WTC11 (cell line): ENCODE data around the gene ZFP90. TPM values are rescaled to one million over a fixed set of nuclear protein-coding genes. Genes with fewer than 3 reads are reported as not detected.

Experiments used
- ATAC-seq: fragments of 200-7000 bp; cut with Tn5 transposase; 2 replicates; pipeline ENCODE4 v1.10.0; 2021; ENCODE audit warnings: mild to moderate bottlenecking, moderate library complexity
- CTCF ChIA-PET: fragments of 300-600 bp; sonication (Branson Sonifier 250); formaldehyde crosslinking; loops from one replicate; lab custom pipeline; 2021; ENCODE audit warnings: antibody characterized with exemption; lab: Charles Lee
- POLR2A ChIA-PET: fragments of 350-600 bp; sonication (Branson Sonifier 250); formaldehyde crosslinking; loops from one replicate; lab custom pipeline; 2021; ENCODE audit warnings: antibody characterized with exemption; lab: Charles Lee
- DNase-seq: peaks from one replicate; pipeline ENCODE4 v3.0.0; 2021; ENCODE audit warnings: low spot score
- H3K27ac Mint-ChIP-seq: 2 replicates; pipeline ENCODE4 v1.8.0; 2021; ENCODE audit warnings: mixed read lengths
- H3K27me3 Mint-ChIP-seq: 2 replicates; pipeline ENCODE4 v1.8.0; 2021; ENCODE audit warnings: low read depth, mild to moderate bottlenecking, moderate library complexity, mixed read lengths
- H3K36me3 Mint-ChIP-seq: 2 replicates; pipeline ENCODE4 v1.8.0; 2021; ENCODE audit warnings: mixed read lengths
- H3K4me1 Mint-ChIP-seq: 2 replicates; pipeline ENCODE4 v1.8.0; 2022; ENCODE audit warnings: mixed read lengths
- H3K4me3 Mint-ChIP-seq: 2 replicates; pipeline ENCODE4 v1.8.0; 2021; ENCODE audit warnings: mild to moderate bottlenecking, moderate library complexity, mixed read lengths
- H3K9me3 Mint-ChIP-seq: 2 replicates; pipeline ENCODE4 v1.8.0; 2021; ENCODE audit warnings: mixed read lengths
- CREB1 ChIP-seq: sonication (generic); formaldehyde crosslinking; IDR thresholded peaks from 2 replicates; pipeline ENCODE4 v1.8.0; 2023; ENCODE audit warnings: mild to moderate bottlenecking, missing genetic modification reagents
- FOXJ3 ChIP-seq: sonication (generic); formaldehyde crosslinking; IDR thresholded peaks from 2 replicates; pipeline ENCODE4 v1.9.0; 2021; ENCODE audit warnings: missing genetic modification reagents, mild to moderate bottlenecking, borderline replicate concordance
- FOXP1 ChIP-seq: sonication (generic); formaldehyde crosslinking; IDR thresholded peaks from 2 replicates; pipeline ENCODE4 v1.8.0; 2022; ENCODE audit warnings: missing genetic modification reagents, mild to moderate bottlenecking, moderate library complexity, borderline replicate concordance
- JUN ChIP-seq: sonication (generic); formaldehyde crosslinking; IDR thresholded peaks from 2 replicates; pipeline ENCODE4 v1.8.0; 2023; ENCODE audit warnings: mild to moderate bottlenecking, missing genetic modification reagents
- KAT7 ChIP-seq: sonication (generic); formaldehyde crosslinking; IDR thresholded peaks from 2 replicates; pipeline ENCODE4 v1.8.1; 2023; ENCODE audit warnings: missing genetic modification reagents, mild to moderate bottlenecking, borderline replicate concordance
- MXD4 ChIP-seq: fragments of 250-450 bp; sonication (Bioruptor Pico); IDR thresholded peaks from 2 replicates; pipeline ENCODE4 v1.8.0; 2021; ENCODE audit warnings: mild to moderate bottlenecking, moderate library complexity, borderline replicate concordance
- NR1H2 ChIP-seq: sonication (generic); formaldehyde crosslinking; IDR thresholded peaks from 2 replicates; pipeline ENCODE4 v1.9.0; 2021; ENCODE audit warnings: mild to moderate bottlenecking, moderate library complexity, missing genetic modification reagents
- OVOL2 ChIP-seq: fragments of 250-450 bp; sonication (Bioruptor Pico); IDR thresholded peaks from 2 replicates; pipeline ENCODE4 v1.9.0; 2021; ENCODE audit warnings: mild to moderate bottlenecking, borderline replicate concordance
- PRDM15 ChIP-seq: sonication (generic); formaldehyde crosslinking; IDR thresholded peaks from 2 replicates; pipeline ENCODE4 v1.8.0; 2022; ENCODE audit warnings: missing genetic modification reagents
- PREB ChIP-seq: sonication (generic); formaldehyde crosslinking; IDR thresholded peaks from 2 replicates; pipeline ENCODE4 v1.8.1; 2022; ENCODE audit warnings: mild to moderate bottlenecking, missing genetic modification reagents, moderate library complexity, borderline replicate concordance
- RELA ChIP-seq: sonication (generic); formaldehyde crosslinking; IDR thresholded peaks from 2 replicates; pipeline ENCODE4 v1.8.1; 2022; ENCODE audit warnings: missing genetic modification reagents, mild to moderate bottlenecking, borderline replicate concordance
- RORB ChIP-seq: fragments of 250-450 bp; sonication (Bioruptor Pico); IDR thresholded peaks from 2 replicates; pipeline ENCODE4 v1.9.0; 2021; ENCODE audit warnings: mild to moderate bottlenecking
- SP1 ChIP-seq: sonication (generic); formaldehyde crosslinking; conservative IDR thresholded peaks from 2 replicates; pipeline ENCODE4 v1.8.1; 2022; ENCODE audit warnings: missing genetic modification reagents
- ZNF317 ChIP-seq: sonication (generic); formaldehyde crosslinking; IDR thresholded peaks from 2 replicates; pipeline ENCODE4 v1.8.1; 2023; ENCODE audit warnings: low read depth, mild to moderate bottlenecking, moderate library complexity, missing genetic modification reagents, borderline replicate concordance
- total RNA-seq: library from RNA; stranded (reverse); gene quantifications from 3 replicates; pipeline ENCODE4 v1.2.3, GENCODE V29; 2021
- TF ChIP-seq, protein P1 (sequence below): sonication (generic); formaldehyde crosslinking; IDR thresholded peaks from 2 replicates; pipeline ENCODE4 v1.8.0; 2022; ENCODE audit warnings: mild to moderate bottlenecking, missing genetic modification reagents
- TF ChIP-seq, protein P2 (sequence below): sonication (generic); formaldehyde crosslinking; IDR thresholded peaks from 2 replicates; pipeline ENCODE4 v1.8.0; 2022; ENCODE audit warnings: mild to moderate bottlenecking, missing genetic modification reagents
- TF ChIP-seq, protein P3 (sequence below): sonication (generic); formaldehyde crosslinking; IDR thresholded peaks from 2 replicates; pipeline ENCODE4 v1.8.1; 2022; ENCODE audit warnings: low read depth, mild to moderate bottlenecking, moderate library complexity, missing genetic modification reagents, borderline replicate concordance

Gene ZFP90
- total RNA-seq, 1 experiment from 2014 or later: 21.7 TPM

- H3K9me3 Mint-ChIP-seq: no peaks in the 10 kb centered on the region
- DNase-seq (no peak), ATAC-seq (no peak)
- 0 out of 2 replicates have a peak, but pooled peaks cover 3% of the 10 kb centered on the region for H3K4me1 Mint-ChIP-seq
- peaks cover 12% of the 10 kb centered on the region for H3K27me3 Mint-ChIP-seq
- no peak overlapping the region for H3K4me3 Mint-ChIP-seq
- no peak overlapping the region for H3K27ac Mint-ChIP-seq
- CTCF ChIA-PET: interaction anchor here (0.5 kb wide), 1 partner anchor 158 kb away, joined by 3 read pairs; no protein-coding TSS in a partner anchor
- POLR2A ChIA-PET: no interaction called here
- H3K36me3 Mint-ChIP-seq: no peaks in the 10 kb centered on the region
- TF ChIP-seq FOXJ3: no peak
- no peak for TF ChIP-seq ZNF317 (CRISPR knock-in tag)
- no peak for TF ChIP-seq FOXP1 (CRISPR knock-in tag)
- TF ChIP-seq KAT7 (CRISPR knock-in tag): no peak
- TF ChIP-seq SP1 (CRISPR knock-in tag): no peak
- TF ChIP-seq CREB1: no peak
- TF ChIP-seq, protein P1, sequence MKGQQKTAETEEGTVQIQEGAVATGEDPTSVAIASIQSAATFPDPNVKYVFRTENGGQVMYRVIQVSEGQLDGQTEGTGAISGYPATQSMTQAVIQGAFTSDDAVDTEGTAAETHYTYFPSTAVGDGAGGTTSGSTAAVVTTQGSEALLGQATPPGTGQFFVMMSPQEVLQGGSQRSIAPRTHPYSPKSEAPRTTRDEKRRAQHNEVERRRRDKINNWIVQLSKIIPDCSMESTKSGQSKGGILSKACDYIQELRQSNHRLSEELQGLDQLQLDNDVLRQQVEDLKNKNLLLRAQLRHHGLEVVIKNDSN (CRISPR knock-in tag): no peak
Observed at GRCh38 chr16:68506331-68507053, 32.6 kb upstream of the ZFP90 start.

DNA sequence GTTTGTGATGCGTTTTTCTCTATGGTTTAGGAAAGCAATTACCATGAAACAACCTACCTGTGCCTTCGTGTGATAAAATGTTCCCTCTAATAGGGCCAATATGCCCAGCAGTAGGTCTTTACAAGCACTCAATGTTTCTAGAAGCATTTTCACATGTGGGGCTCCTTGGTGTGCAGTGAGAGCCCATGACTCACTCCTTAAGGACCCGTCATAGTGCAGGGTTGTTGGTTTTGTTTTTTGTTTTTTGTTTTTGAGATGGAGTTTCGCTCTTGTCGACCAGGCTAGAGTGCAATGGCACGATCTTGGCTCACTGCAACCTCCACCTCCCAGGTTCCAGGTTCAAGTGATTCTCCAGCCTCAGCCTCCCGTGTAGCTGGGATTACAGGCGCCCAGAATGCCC, 31.1 kb upstream of the ZFP90 start:
- no peak overlapping the region for H3K4me3 Mint-ChIP-seq
- CTCF ChIA-PET: interaction anchor here (0.8 to 4.2 kb wide), 2 partner anchors 13 to 144 kb away, joined by 4 to 30 read pairs; no protein-coding TSS in a partner anchor
- POLR2A ChIA-PET: no interaction called here

GRCh38 chr16:68508641-68509240, 30.4 kb upstream of the ZFP90 start:
- Mint-ChIP-seq H3K4me1 (0 out of 2 replicates have a peak, but pooled peaks cover 3% of the 10 kb centered on the region), H3K9me3 (no peaks in the 10 kb centered on the region), H3K27me3 (peaks cover 12% of the 10 kb centered on the region), H3K36me3 (no peaks in the 10 kb centered on the region), H3K27ac (no peak overlapping the region), H3K4me3 (no peak overlapping the region)
- DNase-seq: no peak
- ChIA-PET POLR2A (no interaction called here), CTCF (interaction anchor here (0.6 to 4.2 kb wide), 9 partner anchors 10 to 245 kb away, joined by 3 to 38 read pairs (median 9); partner anchors contain the start of genes SLC7A6 and SMPD3)
- no peak for ATAC-seq
- TF ChIP-seq RELA (CRISPR knock-in tag) (no peak), OVOL2 (no peak), PREB (CRISPR knock-in tag) (no peak), RORB (CRISPR knock-in tag) (no peak), NR1H2 (no peak)
- TF ChIP-seq, protein P2, sequence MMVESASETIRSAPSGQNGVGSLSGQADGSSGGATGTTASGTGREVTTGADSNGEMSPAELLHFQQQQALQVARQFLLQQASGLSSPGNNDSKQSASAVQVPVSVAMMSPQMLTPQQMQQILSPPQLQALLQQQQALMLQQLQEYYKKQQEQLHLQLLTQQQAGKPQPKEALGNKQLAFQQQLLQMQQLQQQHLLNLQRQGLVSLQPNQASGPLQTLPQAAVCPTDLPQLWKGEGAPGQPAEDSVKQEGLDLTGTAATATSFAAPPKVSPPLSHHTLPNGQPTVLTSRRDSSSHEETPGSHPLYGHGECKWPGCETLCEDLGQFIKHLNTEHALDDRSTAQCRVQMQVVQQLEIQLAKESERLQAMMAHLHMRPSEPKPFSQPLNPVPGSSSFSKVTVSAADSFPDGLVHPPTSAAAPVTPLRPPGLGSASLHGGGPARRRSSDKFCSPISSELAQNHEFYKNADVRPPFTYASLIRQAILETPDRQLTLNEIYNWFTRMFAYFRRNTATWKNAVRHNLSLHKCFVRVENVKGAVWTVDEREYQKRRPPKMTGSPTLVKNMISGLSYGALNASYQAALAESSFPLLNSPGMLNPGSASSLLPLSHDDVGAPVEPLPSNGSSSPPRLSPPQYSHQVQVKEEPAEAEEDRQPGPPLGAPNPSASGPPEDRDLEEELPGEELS (CRISPR knock-in tag): no peak
- TF ChIP-seq, protein P3, sequence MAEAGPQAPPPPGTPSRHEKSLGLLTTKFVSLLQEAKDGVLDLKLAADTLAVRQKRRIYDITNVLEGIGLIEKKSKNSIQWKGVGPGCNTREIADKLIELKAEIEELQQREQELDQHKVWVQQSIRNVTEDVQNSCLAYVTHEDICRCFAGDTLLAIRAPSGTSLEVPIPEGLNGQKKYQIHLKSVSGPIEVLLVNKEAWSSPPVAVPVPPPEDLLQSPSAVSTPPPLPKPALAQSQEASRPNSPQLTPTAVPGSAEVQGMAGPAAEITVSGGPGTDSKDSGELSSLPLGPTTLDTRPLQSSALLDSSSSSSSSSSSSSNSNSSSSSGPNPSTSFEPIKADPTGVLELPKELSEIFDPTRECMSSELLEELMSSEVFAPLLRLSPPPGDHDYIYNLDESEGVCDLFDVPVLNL: no peak

More for the DNA sequence above, 31.1 kb upstream of the ZFP90 start:
- Mint-ChIP-seq H3K4me1 (0 out of 2 replicates have a peak, but pooled peaks cover 3% of the 10 kb centered on the region), H3K27ac (no peak overlapping the region)
- no peak for DNase-seq
- TF ChIP-seq JUN (no peak), MXD4 (CRISPR knock-in tag) (no peak), PRDM15 (CRISPR knock-in tag) (no peak)
- TF ChIP-seq, all 79 proteins: peak for 0
- no peaks in the 10 kb centered on the region for H3K36me3 Mint-ChIP-seq
- ATAC-seq: no peak
- H3K9me3 Mint-ChIP-seq: no peaks in the 10 kb centered on the region
- peaks cover 12% of the 10 kb centered on the region for H3K27me3 Mint-ChIP-seq
